ENCODE data around the gene EIF3F. TPM values are rescaled to one million over a fixed set of nuclear protein-coding genes. Genes with fewer than 3 reads are reported as not detected.

EIF3F gene
- total RNA-seq, result 1,083 TPM

- peak; percentile 87 to 99 (median 98) for DNase-seq (ENCODE audit: low read depth in 2 of 3, low spot score in 2 of 3)
Observed at GRCh38 chr11:7986768-7987559, at the start of gene EIF3F. Gene EIF3F (plus strand): TSS chr11:7987337. CDS start chr11:7987353, 16 bp downstream.

- no peak for DNase-seq (ENCODE audit: low read depth in 2 of 3, low spot score in 2 of 3)
Observed at GRCh38 chr11:7941146-7941545, 46.0 kb upstream of the EIF3F start.

GRCh38 chr11:7941608-7942007 is 45.5 kb upstream of the EIF3F start, which contains the start of gene OR10A3:
Gene OR10A3 (minus strand): TSS chr11:7941708. CDS start chr11:7939520, 2,188 bp downstream.
- no peak for DNase-seq (ENCODE audit: low read depth in 2 of 3, low spot score in 2 of 3)

- no peak for DNase-seq (ENCODE audit: low read depth in 2 of 3, low spot score in 2 of 3)
Observed at GRCh38 chr11:7944123-7944522, 43.0 kb upstream of the EIF3F start.

GRCh38 chr11:7949934-7950333 is 37.2 kb upstream of the EIF3F start:
- no peak for DNase-seq (ENCODE audit: low read depth in 2 of 3, low spot score in 2 of 3)

GRCh38 chr11:7955191-7955590 is 31.9 kb upstream of the EIF3F start:
- no peak for DNase-seq (ENCODE audit: low read depth in 2 of 3, low spot score in 2 of 3)

- DNase-seq (ENCODE audit: low read depth in 2 of 3, low spot score in 2 of 3), result no peak
Observed at GRCh38 chr11:7964261-7964660, 22.9 kb upstream of the EIF3F start.

GRCh38 chr11:7964873-7965272 is 22.3 kb upstream of the EIF3F start:
- no peak for DNase-seq (ENCODE audit: low read depth in 2 of 3, low spot score in 2 of 3)

- no peak for DNase-seq (ENCODE audit: low read depth in 2 of 3, low spot score in 2 of 3)
Observed at GRCh38 chr11:7965386-7965785, 21.8 kb upstream of the EIF3F start, which contains the start of gene NLRP10. Gene NLRP10 (minus strand): TSS chr11:7965447. CDS start chr11:7963495, 1,952 bp downstream.

GRCh38 chr11:7967097-7967496 is 20.0 kb upstream of the EIF3F start:
- DNase-seq (ENCODE audit: low read depth in 2 of 3, low spot score in 2 of 3), result no peak

DNA sequence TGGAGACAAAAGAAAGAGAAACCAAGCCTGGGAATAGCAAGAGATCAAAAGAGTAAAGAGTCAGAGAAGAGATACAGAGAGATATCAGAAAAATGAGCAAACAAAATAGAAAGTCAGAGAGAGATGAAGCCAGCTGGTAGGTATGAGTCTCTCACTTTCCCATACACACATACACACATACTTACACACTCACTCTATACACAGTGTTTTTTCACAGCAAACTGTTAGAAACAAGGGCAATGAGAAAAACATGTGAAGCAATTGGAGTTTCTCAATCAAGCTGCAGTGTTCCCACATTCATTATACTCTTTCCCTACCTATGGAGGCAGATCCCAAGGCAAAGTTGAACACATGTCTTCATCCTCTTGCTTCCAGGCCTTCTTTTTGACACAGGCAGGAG is 19.3 kb upstream of the EIF3F start:
- DNase-seq (ENCODE audit: low read depth in 2 of 3, low spot score in 2 of 3), result no peak

- DNase-seq (ENCODE audit: low read depth in 2 of 3, low spot score in 2 of 3), result no peak
Observed at GRCh38 chr11:7968686-7969085, 18.5 kb upstream of the EIF3F start.

- no peak for DNase-seq (ENCODE audit: low read depth in 2 of 3, low spot score in 2 of 3)
Observed at GRCh38 chr11:7969756-7970646, 17.1 kb upstream of the EIF3F start.

- no peak for DNase-seq (ENCODE audit: low read depth in 2 of 3, low spot score in 2 of 3)
Observed at GRCh38 chr11:7971846-7972245, 15.3 kb upstream of the EIF3F start.

DNA sequence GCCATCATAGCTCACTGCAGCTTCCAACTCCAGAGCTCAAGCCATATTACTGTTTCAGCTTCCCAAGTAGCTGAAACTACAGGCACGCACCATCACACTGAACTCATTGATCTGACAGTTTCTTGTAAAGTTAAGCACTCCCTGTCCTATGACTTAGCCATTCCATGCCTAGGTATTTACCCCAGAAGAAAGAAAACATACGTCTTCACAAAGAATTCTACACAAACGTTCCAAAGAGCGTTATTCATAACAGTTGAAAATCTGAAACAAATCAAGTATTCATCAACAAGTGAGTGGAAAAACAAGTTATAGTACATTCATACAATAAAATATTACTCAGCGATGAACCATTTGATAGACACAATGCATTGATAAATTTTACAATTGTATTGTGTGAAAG is 14.1 kb upstream of the EIF3F start:
- DNase-seq (ENCODE audit: low read depth in 2 of 3, low spot score in 2 of 3), result no peak

GRCh38 chr11:7974668-7975067 is 12.5 kb upstream of the EIF3F start:
- no peak for DNase-seq (ENCODE audit: low read depth in 2 of 3, low spot score in 2 of 3)

DNA sequence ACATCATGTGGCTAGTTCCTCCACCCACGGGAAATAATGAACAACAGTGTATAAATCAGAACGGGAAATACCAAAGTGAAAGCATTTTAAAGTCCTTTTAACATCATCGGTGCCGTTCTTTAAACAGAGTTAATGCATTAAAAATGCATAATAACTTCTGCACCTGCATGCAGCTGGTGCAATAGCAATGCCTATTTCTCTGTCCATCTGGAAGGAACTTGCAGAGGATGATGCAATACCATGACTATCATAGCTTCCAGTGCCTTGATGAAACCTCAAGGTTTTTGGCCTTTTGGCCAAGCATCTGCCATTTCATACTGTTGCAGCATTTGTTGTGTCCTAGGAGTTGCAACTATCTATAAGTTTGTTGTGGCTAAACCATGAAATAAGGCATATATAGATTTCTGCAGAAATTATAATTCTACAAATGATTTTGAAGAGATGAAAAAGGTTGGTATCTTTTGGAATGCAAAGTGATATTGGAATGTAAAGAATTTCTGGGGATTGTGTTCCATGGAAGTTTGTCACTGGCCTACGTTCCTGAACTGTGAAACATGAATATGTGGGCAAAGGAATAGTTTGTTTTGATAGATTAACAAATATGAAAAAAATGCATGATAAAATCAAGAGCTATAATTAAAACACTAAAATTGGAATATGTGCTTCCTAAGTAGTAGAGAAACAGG is 9.8 kb upstream of the EIF3F start:
- no peak for DNase-seq (ENCODE audit: low read depth in 2 of 3, low spot score in 2 of 3)

DNA sequence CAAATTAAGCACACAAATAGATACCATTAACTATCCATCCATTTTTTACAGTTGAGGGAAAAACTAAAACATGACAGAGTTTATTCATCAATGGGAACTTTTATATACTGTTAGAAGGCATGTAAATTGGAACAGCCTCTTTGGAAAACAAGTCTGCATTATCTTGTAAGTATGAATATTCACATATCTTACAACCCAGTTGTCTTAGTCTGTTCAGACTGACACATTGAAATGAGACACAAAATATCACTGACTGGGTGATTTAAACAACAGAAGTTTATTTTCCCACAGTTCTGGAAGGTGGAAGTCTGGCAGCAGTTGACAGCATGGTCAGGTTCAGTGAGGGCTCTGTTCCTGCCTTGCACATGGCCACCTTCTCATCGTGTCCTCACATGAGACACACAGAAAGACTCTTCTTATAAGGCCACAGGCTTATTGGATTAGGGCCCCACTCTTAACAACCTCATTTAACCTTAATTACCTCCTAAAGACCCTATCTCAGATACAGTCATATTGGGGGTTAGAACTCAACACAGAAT is 5.4 kb upstream of the EIF3F start:
- no peak for DNase-seq (ENCODE audit: low read depth in 2 of 3, low spot score in 2 of 3)

DNA sequence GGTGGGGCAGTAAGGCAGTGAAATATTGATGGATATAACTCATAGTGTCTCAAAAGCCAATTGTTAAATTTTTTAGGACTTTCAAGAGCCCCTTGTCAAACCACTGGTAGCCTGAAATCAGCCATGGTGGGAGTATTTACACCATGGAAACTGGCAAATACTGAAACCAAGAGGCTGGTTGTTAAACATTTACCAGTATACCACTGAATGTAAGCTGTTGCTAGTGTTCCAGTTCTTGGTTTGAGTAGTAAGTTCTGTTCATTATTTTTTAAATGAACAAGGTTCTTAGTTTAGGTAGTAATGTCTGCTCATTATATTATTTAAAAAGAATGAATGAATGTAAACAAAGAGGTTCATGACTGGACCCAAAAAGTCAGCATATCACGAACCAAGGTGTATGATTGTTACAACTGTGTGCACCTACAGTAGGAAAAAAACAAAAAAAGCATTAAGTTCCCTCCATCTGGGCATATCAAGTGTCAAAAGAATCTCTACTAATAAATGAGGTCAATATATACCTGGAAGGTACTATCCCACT is 4.5 kb upstream of the EIF3F start:
- DNase-seq (ENCODE audit: low read depth in 2 of 3, low spot score in 2 of 3), result no peak

DNA sequence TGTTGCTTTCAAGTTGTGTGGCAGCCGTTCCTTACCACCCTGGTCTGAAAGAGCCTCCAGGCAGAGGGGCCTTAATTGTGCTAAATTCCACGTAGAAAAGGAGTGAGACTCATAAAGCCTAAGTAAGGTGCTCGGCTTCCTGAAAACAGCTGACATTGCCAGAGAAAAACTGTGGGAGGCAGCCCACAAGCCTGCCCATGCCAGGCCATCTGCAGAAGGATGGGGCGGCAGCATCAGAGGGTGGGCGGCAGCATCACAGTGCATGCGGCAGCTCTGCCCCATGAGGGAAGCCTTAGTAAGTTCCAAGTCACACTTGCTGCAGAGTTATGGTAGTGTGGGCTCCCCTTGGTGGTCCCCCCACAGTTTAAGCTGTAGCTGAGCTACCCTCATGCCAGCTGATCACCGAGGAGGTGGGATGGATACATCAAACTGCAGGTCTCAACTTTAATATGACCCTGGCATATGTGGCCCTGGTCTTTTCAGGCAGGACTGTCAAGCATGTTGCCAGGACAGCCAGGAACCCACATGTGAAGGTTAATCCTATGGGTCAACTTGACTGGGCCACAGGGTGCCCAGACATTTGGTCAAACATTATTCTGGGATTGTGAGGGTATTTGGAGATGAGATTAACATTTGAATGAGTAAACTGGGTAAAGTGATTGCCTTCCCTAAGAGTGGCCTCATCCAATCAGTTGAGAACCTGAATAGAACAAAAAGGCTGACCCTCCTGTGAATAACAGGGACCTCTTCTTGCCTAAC is 3.1 kb upstream of the EIF3F start:
- DNase-seq (ENCODE audit: low read depth in 2 of 3, low spot score in 2 of 3), result no peak
